K562 (cell line): ENCODE measurements around the gene LST1. TPM values are rescaled to one million over a fixed set of nuclear protein-coding genes. Genes with fewer than 3 reads are reported as not detected.

Experiments
- ATAC-seq: fragments of 200-7000 bp; cut with Tn5 transposase; 3 replicates; pipeline ENCODE4 v1.9.1; 2020; ENCODE audit warnings: moderate library complexity
- BruUV-seq: library from RNA; stranded (reverse); fragments of 400-500 nt; replicated peaks from 2 replicates; lab custom pipeline; 2021; lab: Mats Ljungman, UMichigan
- CTCF ChIA-PET: fragments of 300-600 bp; formaldehyde crosslinking; extraction: SDS; loops from one replicate; lab custom pipeline; 2021; ENCODE audit warnings: low intra/inter-chr PET ratio; lab: Yijun Ruan, JAX
- POLR2A ChIA-PET: fragments of 300-600, 350-650 bp; sonication (Branson Sonifier 250); formaldehyde crosslinking; extraction: SDS; loops from one replicate; lab custom pipeline; 2021; ENCODE audit warnings: antibody characterized with exemption, inconsistent platforms; lab: Yijun Ruan, JAX
- DNase-seq, 4 experiments: peaks; one replicate each; pipeline versions ENCODE4 v3.0.0 to v3.0.0-alpha.2; 2011 to 2018; ENCODE audit warnings: low spot score in 3 of 4, mixed read lengths in 3 of 4; ENCODE audit errors: extremely low read depth in 1 of 4
- FAIRE-seq: peaks from 2 replicates; lab custom pipeline; 2011; peaks lifted over from hg19 to GRCh38; lab: Jason Lieb, UNC
- H2AFZ ChIP-seq: 2 replicates; pipeline ENCODE4 v1.6.0; 2011; ENCODE audit warnings: low read depth, low read length, control low read depth, inconsistent platforms
- H3K27ac ChIP-seq: fragments of 200-600 bp; 3 replicates; pipeline ENCODE4 v1.8.0; 2011; ENCODE audit warnings: low read depth, mild to moderate bottlenecking, control low read depth, inconsistent platforms, low read length, moderate library complexity, mixed read lengths; ENCODE audit errors: extremely low read depth
- H3K27me3 ChIP-seq, 2 experiments: fragments of 300-600 bp in 1 of 2; 2 replicates in 1 of 2; 3 replicates in 1 of 2; pipeline versions ENCODE4 v1.6.0 to v1.8.0; 2011; ENCODE audit warnings: inconsistent platforms in 2 of 2, low read length in 2 of 2, mild to moderate bottlenecking in 1 of 2, mixed read lengths in 1 of 2, moderate library complexity in 1 of 2; ENCODE audit not compliant: control insufficient read depth in 2 of 2, insufficient read depth in 2 of 2
- H3K36me3 ChIP-seq: fragments of 300-600 bp; 3 replicates; pipeline ENCODE4 v1.8.0; 2011; ENCODE audit warnings: mild to moderate bottlenecking, low read length, inconsistent platforms; ENCODE audit not compliant: control insufficient read depth, insufficient read depth
- H3K4me1 ChIP-seq, 2 experiments: fragments of 200-600 bp in 1 of 2; replicated peaks in 1 of 2; 2 replicates in 1 of 2; 3 replicates in 1 of 2; pipeline versions ENCODE4 v1.5.1 to v1.8.0; 2011; ENCODE audit warnings: inconsistent platforms in 2 of 2, low read length in 2 of 2, mild to moderate bottlenecking in 1 of 2, mixed read lengths in 1 of 2, moderate library complexity in 1 of 2; ENCODE audit not compliant: control insufficient read depth in 2 of 2, insufficient read depth in 2 of 2
- H3K4me2 ChIP-seq: 2 replicates; pipeline ENCODE4 v1.6.1; 2011; ENCODE audit warnings: low read length, control low read depth, inconsistent platforms, mixed read lengths; ENCODE audit not compliant: insufficient read depth
- H3K4me3 ChIP-seq: fragments of 200-600 bp; sonication (generic), shearing (Covaris generic); 2 replicates; pipeline ENCODE4 v1.5.1; 2016; ENCODE audit warnings: control low read depth, inconsistent platforms
- H3K79me2 ChIP-seq: fragments of 200-600 bp; 3 replicates; pipeline ENCODE4 v1.8.0; 2011; ENCODE audit warnings: low read length, inconsistent platforms; ENCODE audit not compliant: control insufficient read depth, insufficient read depth
- H3K9ac ChIP-seq, 2 experiments: 2 replicates each; pipeline versions ENCODE4 v1.6.0 to v1.6.1; 2011; ENCODE audit warnings: low read depth in 2 of 2, low read length in 2 of 2, control low read depth in 1 of 2, inconsistent platforms in 1 of 2, mild to moderate bottlenecking in 1 of 2, mixed read lengths in 1 of 2; ENCODE audit not compliant: insufficient read depth in 1 of 2
- H3K9me1 ChIP-seq: one replicate; pipeline ENCODE4 v1.6.0; 2011; ENCODE audit warnings: inconsistent platforms, mild to moderate bottlenecking, low read length, moderate library complexity; ENCODE audit not compliant: control insufficient read depth, insufficient read depth
- H3K9me3 ChIP-seq: replicated peaks from 2 replicates; pipeline ENCODE4 v1.5.1; 2011; ENCODE audit warnings: low read depth, low read length, inconsistent platforms; ENCODE audit not compliant: control insufficient read depth, insufficient read depth
- H4K20me1 ChIP-seq: replicated peaks from 2 replicates; pipeline ENCODE4 v1.6.1; 2011; ENCODE audit warnings: low read length, inconsistent platforms, mixed read lengths; ENCODE audit not compliant: control insufficient read depth, insufficient read depth
- CHD4 ChIP-seq: fragments of 200-600 bp; sonication (generic); IDR thresholded peaks from 3 replicates; pipeline ENCODE4 v1.6.1; 2012; ENCODE audit warnings: low read depth, mild to moderate bottlenecking, mixed read lengths, low read length, inconsistent platforms; ENCODE audit not compliant: insufficient read depth, insufficient replicate concordance, poor library complexity, severe bottlenecking
- E2F1 ChIP-seq: sonication (generic); formaldehyde crosslinking; IDR thresholded peaks from 2 replicates; pipeline ENCODE4 v1.8.1; 2023; ENCODE audit warnings: mild to moderate bottlenecking, missing genetic modification reagents, moderate library complexity
- EHMT2 ChIP-seq: fragments of 450-650 bp; IDR thresholded peaks from 2 replicates; pipeline ENCODE4 v1.6.1; 2018; ENCODE audit warnings: antibody characterized with exemption
- ESRRA ChIP-seq: fragments of 450-650 bp; IDR thresholded peaks from 2 replicates; pipeline ENCODE4 v1.6.1; 2014; ENCODE audit warnings: low read depth, mild to moderate bottlenecking, moderate library complexity, borderline replicate concordance
- FOXA3 ChIP-seq, 2 experiments: fragments of 450-650 bp in 1 of 2; sonication (generic) in 1 of 2; formaldehyde crosslinking; IDR thresholded peaks in 1 of 2; conservative IDR thresholded peaks in 1 of 2; 2 replicates each; pipeline versions ENCODE4 v1.4.0 to v1.8.0; 2020 to 2022; ENCODE audit warnings: mild to moderate bottlenecking in 2 of 2, missing genetic modification reagents in 1 of 2
- HMGN3 ChIP-seq: IDR thresholded peaks from 2 replicates; pipeline ENCODE4 v1.6.1; 2011; ENCODE audit warnings: borderline replicate concordance, low read depth, mild to moderate bottlenecking, mixed read lengths, low read length; ENCODE audit not compliant: insufficient read length; ENCODE audit errors: extremely low read depth
- MXI1 ChIP-seq: IDR thresholded peaks from 2 replicates; pipeline ENCODE4 v1.6.1; 2011; ENCODE audit warnings: low read depth, mild to moderate bottlenecking, improper control_type of control experiment, low read length
- NFIC ChIP-seq: fragments of 450-650 bp; IDR thresholded peaks from 2 replicates; pipeline ENCODE4 v1.6.1; 2017; ENCODE audit warnings: mild to moderate bottlenecking, inconsistent platforms
- TAF9B ChIP-seq: fragments of 450-650 bp; IDR thresholded peaks from 2 replicates; pipeline ENCODE4 v1.6.1; 2018; ENCODE audit warnings: mild to moderate bottlenecking; ENCODE audit not compliant: partially characterized antibody
- THAP7 ChIP-seq: fragments of 250-450 bp; sonication (Bioruptor Pico); IDR thresholded peaks from 2 replicates; pipeline ENCODE4 v1.5.0; 2021
- TRIM24 ChIP-seq, 2 experiments: fragments of 450-650 bp; IDR thresholded peaks; 2 replicates each; pipeline ENCODE4 v1.6.1; 2016
- ZNF239 ChIP-seq: fragments of 250-450 bp; sonication (Bioruptor Pico); IDR thresholded peaks from 2 replicates; pipeline ENCODE4 v1.4.0; 2020; ENCODE audit warnings: mild to moderate bottlenecking
- WGBS: fragments of 100-300 bp; shearing (Covaris generic); methylation state at CpG from one replicate; pipeline ENCODE4 v1.1.6; 2016; ENCODE audit warnings: low coverage, mixed read lengths; ENCODE audit not compliant: insufficient coverage; ENCODE audit errors: missing lambda C conversion rate; 5-methylcytosine and 5-hydroxymethylcytosine counted together
- in situ Hi-C: fragments of 300-500 bp; cut with MboI; formaldehyde crosslinking; loops from 4 replicates; pipeline ENCODE4 v1.15.0; 2018; ENCODE audit warnings: inconsistent platforms, mixed read lengths
- intact Hi-C: fragments of 100-400 bp; cut with micrococcal nuclease; formaldehyde crosslinking; loops from 2 replicates; pipeline ENCODE4 v1.14.2; 2022
- polyA plus RNA-seq, 8 experiments: library from polyadenylated mRNA; depleted of rRNA in 4 of 8; stranded (reverse) in 5 of 8; unstranded in 3 of 8; fragments of >200 nt; fragmentation: Nextera tagmentation in 2 of 8; fragmentation: Illumina TruSeq in 1 of 8; extraction: Ambion mirVana in 2 of 8; extraction: Trizol in 1 of 8; gene quantifications; 2 replicates each; pipeline versions ENCODE4 v1.2.1 to v1.2.3, GENCODE V29; 2011 to 2014; ENCODE audit warnings: inconsistent platforms in 1 of 8, missing spikeins in 1 of 8
- total RNA-seq, 7 experiments: library from RNA; depleted of rRNA in 6 of 7; stranded (reverse); fragments of >200 nt in 6 of 7; fragmentation: Illumina TruSeq in 2 of 7; extraction: Trizol in 2 of 7; gene quantifications; 2 replicates each; pipeline versions ENCODE4 v1.2.1 to v1.2.3, GENCODE V29; 2011 to 2021; ENCODE audit warnings: low replicate concordance in 1 of 7

Gene LST1
- total and polyA plus RNA-seq, 9 of the 15 experiments (the other 6 are each of a cell fraction or from before 2014, with no cell fraction given) = 0.82 to 7.8 (median 1.7) TPM

- intact Hi-C loops (loop anchor here (5.0 to 10.0 kb wide), 2 partner anchors 147 to 230 kb away; partner anchors contain the start of gene VWA7), in situ Hi-C loops (loop anchor here (5.0 to 25.0 kb wide), 3 partner anchors 53 to 1418 kb away; partner anchors contain the start of genes BRD2, C6orf47, GPANK1 and HLA-DMA)
- Histone ChIP-seq H4K20me1 (peaks cover 14% of the 10 kb centered on the region), H3K27ac (no peak overlapping the region), H3K9ac (no peak overlapping the region), H3K4me2 (no peak overlapping the region), H3K36me3 (peaks cover 30% of the 10 kb centered on the region), H3K79me2 (peaks cover 59% of the 10 kb centered on the region), H3K27me3 (no peaks in the 10 kb centered on the region), H3K9me3 (no peaks in the 10 kb centered on the region), H3K4me3 (no peak overlapping the region), H3K9me1 (peaks cover 7% of the 10 kb centered on the region), H2AFZ (no peak overlapping the region), H3K4me1 (peaks cover 16 to 19% of the 10 kb centered on the region in 2 experiments)
- 8% methylated on average over 2 of the region's 2 CpGs for WGBS
- no peak for FAIRE-seq
- CTCF ChIA-PET = interaction anchor here (0.9 kb wide), 1 partner anchor 54 kb away, joined by 3 read pairs; no protein-coding TSS in a partner anchor
- BruUV-seq = no TSS peak
- no peak for ATAC-seq
- POLR2A ChIA-PET = interaction anchor here (0.7 to 1.2 kb wide), 4 partner anchors 11 to 77 kb away, joined by 3 read pairs; no protein-coding TSS in a partner anchor
- TF ChIP-seq THAP7 (no peak), CHD4 (no peak), EHMT2 (no peak), ESRRA (no peak), TRIM24 (IDR thresholded peaks at IDR 0.05) (no peak), MXI1 (no peak), ZNF239 (CRISPR knock-in tag) (no peak), TAF9B (no peak), NFIC (no peak), HMGN3 (no peak), E2F1 (CRISPR knock-in tag) (no peak), FOXA3 (CRISPR knock-in tag; conservative IDR thresholded peaks at IDR 0.05 in 1 of 2, IDR thresholded peaks at IDR 0.05 in 1 of 2) (no peak)
- TF ChIP-seq, all 486 proteins: peak for 0
- no peak for DNase-seq
Observed at GRCh38 chr6:31544676-31545075, 41.4 kb upstream of the LST1 start.
